CD14-positive monocyte (primary cell): ENCODE results near the gene LRWD1. TPM values are rescaled to one million over a fixed set of nuclear protein-coding genes. Genes with fewer than 3 reads are reported as not detected.
"Not testable (repeated sequence)": the region's sequence is repeated elsewhere in the genome, so short reads cannot be mapped to it uniquely, and the experiment has no call there.

Source experiments
- DNase-seq, 3 donors: peaks; one replicate each; pipeline ENCODE4 v3.0.0-alpha.2; 2011 to 2022
- H2AFZ ChIP-seq: 2 replicates; pipeline ENCODE4 v1.6.0; 2012; ENCODE audit warnings: mild to moderate bottlenecking, low read depth, low read length, inconsistent platforms; ENCODE audit not compliant: insufficient read depth, poor library complexity, severe bottlenecking
- H3K27ac ChIP-seq, 2 donors: 1 replicate in 1 of 2; 2 replicates in 1 of 2; pipeline ENCODE4 v1.5.1; 2012 to 2013; ENCODE audit warnings: low read length in 2 of 2, control low read depth in 1 of 2, inconsistent platforms in 1 of 2, low read depth in 1 of 2, mild to moderate bottlenecking in 1 of 2
- H3K27me3 ChIP-seq, 2 donors: one replicate each; pipeline versions ENCODE4 v1.6.0 to v1.6.1; 2011 to 2013; ENCODE audit warnings: low read length in 2 of 2; ENCODE audit not compliant: control insufficient read depth in 2 of 2, insufficient read depth in 2 of 2
- H3K36me3 ChIP-seq, 2 donors: replicated peaks in 1 of 2; 1 replicate in 1 of 2; 2 replicates in 1 of 2; pipeline versions ENCODE4 v1.5.1 to v1.6.1; 2012 to 2013; ENCODE audit warnings: low read length in 2 of 2, control low read depth in 1 of 2, inconsistent platforms in 1 of 2, mild to moderate bottlenecking in 1 of 2; ENCODE audit not compliant: insufficient read depth in 2 of 2, control insufficient read depth in 1 of 2
- H3K4me1 ChIP-seq, 2 donors: 1 replicate in 1 of 2; 2 replicates in 1 of 2; pipeline versions ENCODE4 v1.5.1 to v1.6.1; 2012 to 2013; ENCODE audit warnings: low read length in 2 of 2, control low read depth in 1 of 2, inconsistent platforms in 1 of 2, mild to moderate bottlenecking in 1 of 2, moderate library complexity in 1 of 2; ENCODE audit not compliant: insufficient read depth in 2 of 2, control insufficient read depth in 1 of 2
- H3K4me2 ChIP-seq: replicated peaks from 2 replicates; pipeline ENCODE3; 2012; ENCODE audit warnings: low read length, moderate library complexity, mild to moderate bottlenecking; ENCODE audit not compliant: poor library complexity, severe bottlenecking; ENCODE audit errors: extremely low read depth
- H3K4me3 ChIP-seq, 3 experiments: fragments of 200-600 bp in 1 of 3; sonication (generic) in 1 of 3; replicated peaks in 1 of 3; 1 replicate in 2 of 3; 2 replicates in 1 of 3; pipeline ENCODE4 v1.5.1; 2011 to 2013; ENCODE audit warnings: low read length in 3 of 3, mild to moderate bottlenecking in 3 of 3, control low read depth in 2 of 3, low read depth in 2 of 3, inconsistent platforms in 1 of 3, moderate library complexity in 1 of 3
- H3K79me2 ChIP-seq: 2 replicates; pipeline ENCODE4 v1.6.0; 2012; ENCODE audit warnings: mild to moderate bottlenecking, control low read depth, inconsistent platforms, low read length, moderate library complexity; ENCODE audit not compliant: insufficient read depth
- H3K9ac ChIP-seq: 2 replicates; pipeline ENCODE4 v1.6.0; 2017; ENCODE audit warnings: low read length, mild to moderate bottlenecking; ENCODE audit not compliant: insufficient read depth, poor library complexity, severe bottlenecking
- H3K9me3 ChIP-seq, 2 donors: replicated peaks in 1 of 2; 1 replicate in 1 of 2; 2 replicates in 1 of 2; pipeline versions ENCODE4 v1.5.1 to v1.6.1; 2012 to 2013; ENCODE audit warnings: low read length in 2 of 2, control low read depth in 1 of 2; ENCODE audit not compliant: control insufficient read depth in 1 of 2, insufficient read depth in 1 of 2
- H4K20me1 ChIP-seq: 2 replicates; pipeline ENCODE4 v1.6.0; 2012; ENCODE audit warnings: mild to moderate bottlenecking, low read length, control low read depth, moderate library complexity; ENCODE audit not compliant: insufficient read depth
- H3K27ac Mint-ChIP-seq, 7 donors: one replicate each; pipeline ENCODE4 v1.8.0; 2020; ENCODE audit warnings: mild to moderate bottlenecking in 7 of 7, mixed read lengths in 7 of 7, moderate library complexity in 6 of 7, inconsistent platforms in 2 of 7
- H3K27me3 Mint-ChIP-seq, 3 donors: one replicate each; pipeline ENCODE4 v1.8.0; 2021 to 2022; ENCODE audit warnings: low read depth in 3 of 3, mild to moderate bottlenecking in 3 of 3, mixed read lengths in 3 of 3, moderate library complexity in 3 of 3, inconsistent platforms in 1 of 3
- H3K36me3 Mint-ChIP-seq, 2 donors: one replicate each; pipeline ENCODE4 v1.8.0; 2020; ENCODE audit warnings: mixed read lengths in 2 of 2, inconsistent platforms in 1 of 2, mild to moderate bottlenecking in 1 of 2
- H3K4me1 Mint-ChIP-seq: one replicate; pipeline ENCODE4 v1.8.0; 2020; ENCODE audit warnings: mild to moderate bottlenecking, mixed read lengths
- H3K4me3 Mint-ChIP-seq, 2 donors: one replicate each; pipeline ENCODE4 v1.8.0; 2020; ENCODE audit warnings: mild to moderate bottlenecking in 2 of 2, mixed read lengths in 2 of 2, moderate library complexity in 1 of 2
- H3K9me3 Mint-ChIP-seq, 7 donors: one replicate each; pipeline ENCODE4 v1.8.0; 2020 to 2022; ENCODE audit warnings: mixed read lengths in 7 of 7, mild to moderate bottlenecking in 6 of 7, moderate library complexity in 6 of 7, inconsistent platforms in 2 of 7
- WGBS: methylation state at CpG from one replicate; pipeline ENCODE4 v1.1.5; 2013; ENCODE audit warnings: missing lambda C conversion rate; ENCODE audit not compliant: insufficient coverage; 5-methylcytosine and 5-hydroxymethylcytosine counted together
- intact Hi-C, 2 donors: fragments of 100-400 bp; cut with micrococcal nuclease; formaldehyde crosslinking; loops; one replicate each; pipeline versions ENCODE4 v1.15.0 to v1.15.1; 2023
- polyA plus RNA-seq, 3 donors: library from polyadenylated mRNA; depleted of rRNA in 1 of 3; unstranded in 2 of 3; stranded (reverse) in 1 of 3; fragments of 300-500 nt in 2 of 3; fragments of >200 nt in 1 of 3; fragmentation: Illumina TruSeq in 2 of 3; gene quantifications; 1 replicate in 2 of 3; 2 replicates in 1 of 3; pipeline ENCODE4 v1.2.3, GENCODE V29; 2012 to 2021

Gene LRWD1
- polyA plus RNA-seq, 3 donors = 5.4 to 10.7 (median 6.1) TPM

- H3K27ac Mint-ChIP-seq, H4K20me1 ChIP-seq, DNase-seq, H3K4me1 ChIP-seq, H2AFZ ChIP-seq, H3K4me3 ChIP-seq, H3K36me3 ChIP-seq, H3K79me2 ChIP-seq, H3K36me3 Mint-ChIP-seq, H3K9me3 Mint-ChIP-seq, H3K4me3 Mint-ChIP-seq, H3K27me3 ChIP-seq, H3K4me1 Mint-ChIP-seq, H3K27me3 Mint-ChIP-seq, H3K9me3 ChIP-seq, H3K9ac ChIP-seq, H3K4me2 ChIP-seq, intact Hi-C loops: not testable (repeated sequence)
- WGBS = no CpG with 5 or more reads among the region's 15 CpGs
- peak overlapping the region in 1 of 2 donors; percentile 53 for H3K27ac ChIP-seq
Measured at GRCh38 chr7:102514881-102515721, 50.3 kb downstream of the LRWD1 start.

GRCh38 chr7:102515889-102516288, 51.1 kb downstream of the LRWD1 start:
- H2AFZ ChIP-seq, H3K4me1 ChIP-seq, H4K20me1 ChIP-seq, H3K36me3 Mint-ChIP-seq, DNase-seq, H3K4me2 ChIP-seq, H3K27me3 Mint-ChIP-seq, H3K4me3 Mint-ChIP-seq, H3K4me3 ChIP-seq, H3K9me3 Mint-ChIP-seq, H3K27ac Mint-ChIP-seq, H3K36me3 ChIP-seq, H3K27me3 ChIP-seq, H3K27ac ChIP-seq, H3K9me3 ChIP-seq, intact Hi-C loops, H3K4me1 Mint-ChIP-seq, H3K9ac ChIP-seq, H3K79me2 ChIP-seq: not testable (repeated sequence)
- WGBS = no CpG with 5 or more reads among the region's 3 CpGs

- H3K4me1 ChIP-seq, H3K9ac ChIP-seq, H3K9me3 Mint-ChIP-seq, H3K27me3 ChIP-seq, H3K27ac Mint-ChIP-seq, H3K27ac ChIP-seq, H3K4me3 ChIP-seq, H3K4me2 ChIP-seq, H3K36me3 Mint-ChIP-seq, DNase-seq, H3K4me3 Mint-ChIP-seq, H3K9me3 ChIP-seq, H3K4me1 Mint-ChIP-seq, H3K36me3 ChIP-seq, H4K20me1 ChIP-seq, H3K27me3 Mint-ChIP-seq, intact Hi-C loops, H2AFZ ChIP-seq, H3K79me2 ChIP-seq: not testable (repeated sequence)
- WGBS = no CpG with 5 or more reads among the region's 10 CpGs
Measured at GRCh38 chr7:102516951-102517350, 52.2 kb downstream of the LRWD1 start.

GRCh38 chr7:102517550-102518147, 52.9 kb downstream of the LRWD1 start, which contains the start of gene RASA4B:
Gene RASA4B (minus strand): TSS chr7:102517777. CDS start chr7:102517710, 67 bp downstream.
- H3K27ac ChIP-seq, H3K9ac ChIP-seq, H3K4me2 ChIP-seq, H2AFZ ChIP-seq, H3K36me3 ChIP-seq, H3K4me3 ChIP-seq, H4K20me1 ChIP-seq, H3K27me3 ChIP-seq, H3K4me3 Mint-ChIP-seq, H3K36me3 Mint-ChIP-seq, H3K9me3 Mint-ChIP-seq, H3K9me3 ChIP-seq, H3K27me3 Mint-ChIP-seq, H3K27ac Mint-ChIP-seq, H3K79me2 ChIP-seq, intact Hi-C loops, H3K4me1 Mint-ChIP-seq, H3K4me1 ChIP-seq: not testable (repeated sequence)
- WGBS = no CpG with 5 or more reads among the region's 61 CpGs
- peak in 1 of 3 donors; percentile 7 for DNase-seq
